Measurements from ENCODE around the gene ME3.

DNA sequence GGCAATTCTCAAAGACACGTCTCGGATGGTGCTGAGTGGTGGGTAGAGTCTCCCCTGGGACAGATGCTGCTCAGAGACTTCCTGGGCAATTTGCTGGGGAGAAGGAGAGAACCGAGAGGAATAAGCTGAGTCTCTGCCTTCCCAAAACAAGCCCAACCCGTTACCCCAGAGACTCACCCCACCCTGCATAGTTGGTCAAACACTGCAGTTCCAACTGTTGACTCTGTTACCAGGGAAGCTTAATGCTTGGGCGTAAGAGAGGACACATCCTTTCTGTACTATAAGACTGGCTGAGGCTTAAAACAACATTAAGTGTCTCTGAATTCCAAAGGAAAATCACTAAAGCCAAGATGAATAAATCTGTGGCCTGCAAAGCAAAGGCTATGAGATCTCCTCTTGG, 229.6 kb downstream of the ME3 start:
- TF ChIP-seq, protein P1, sequence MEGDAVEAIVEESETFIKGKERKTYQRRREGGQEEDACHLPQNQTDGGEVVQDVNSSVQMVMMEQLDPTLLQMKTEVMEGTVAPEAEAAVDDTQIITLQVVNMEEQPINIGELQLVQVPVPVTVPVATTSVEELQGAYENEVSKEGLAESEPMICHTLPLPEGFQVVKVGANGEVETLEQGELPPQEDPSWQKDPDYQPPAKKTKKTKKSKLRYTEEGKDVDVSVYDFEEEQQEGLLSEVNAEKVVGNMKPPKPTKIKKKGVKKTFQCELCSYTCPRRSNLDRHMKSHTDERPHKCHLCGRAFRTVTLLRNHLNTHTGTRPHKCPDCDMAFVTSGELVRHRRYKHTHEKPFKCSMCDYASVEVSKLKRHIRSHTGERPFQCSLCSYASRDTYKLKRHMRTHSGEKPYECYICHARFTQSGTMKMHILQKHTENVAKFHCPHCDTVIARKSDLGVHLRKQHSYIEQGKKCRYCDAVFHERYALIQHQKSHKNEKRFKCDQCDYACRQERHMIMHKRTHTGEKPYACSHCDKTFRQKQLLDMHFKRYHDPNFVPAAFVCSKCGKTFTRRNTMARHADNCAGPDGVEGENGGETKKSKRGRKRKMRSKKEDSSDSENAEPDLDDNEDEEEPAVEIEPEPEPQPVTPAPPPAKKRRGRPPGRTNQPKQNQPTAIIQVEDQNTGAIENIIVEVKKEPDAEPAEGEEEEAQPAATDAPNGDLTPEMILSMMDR (IDR thresholded peaks at IDR 0.05; ENCODE audit: insufficient read depth, low read length): no peak
- no peak for TF ChIP-seq GABPA (IDR thresholded peaks at IDR 0.05; ENCODE audit: low read depth)
- TF ChIP-seq SPI1 (IDR thresholded peaks at IDR 0.05; ENCODE audit: borderline replicate concordance, low read depth): no peak
- TF ChIP-seq POLR2AphosphoS5 (IDR thresholded peaks at IDR 0.05; ENCODE audit: low read depth): no peak

All from HL-60 (cell line).